H1 (cell line): ENCODE results near the gene DYNLT2. TPM values are rescaled to one million over a fixed set of nuclear protein-coding genes. Genes with fewer than 3 reads are reported as not detected.

Experiments used
- CBX5 ChIP-seq: fragments of 300-800, 300-1000 bp; sonication (generic); IDR thresholded peaks from 2 replicates; pipeline ENCODE4 v1.7.1; 2016; ENCODE audit warnings: antibody characterized with exemption, low read length, low read depth
- CTCF ChIP-seq, 3 experiments: IDR thresholded peaks; 1 replicate in 2 of 3; 2 replicates in 1 of 3; pipeline versions ENCODE4 v1.5.1 to v1.6.1; 2011; ENCODE audit warnings: low read length in 3 of 3, mild to moderate bottlenecking in 3 of 3, inconsistent platforms in 2 of 3, low read depth in 1 of 3, moderate library complexity in 1 of 3; ENCODE audit not compliant: insufficient read depth in 1 of 3; ENCODE audit errors: control extremely low read depth in 1 of 3
- E2F6 ChIP-seq: IDR thresholded peaks from 2 replicates; pipeline ENCODE4 v1.6.1; 2012; ENCODE audit warnings: inconsistent platforms
- KDM4A ChIP-seq: IDR thresholded peaks from one replicate; pipeline ENCODE4 v1.7.1; 2012; ENCODE audit warnings: low read depth, mild to moderate bottlenecking, moderate library complexity, low read length, inconsistent platforms; ENCODE audit not compliant: severe bottlenecking
- RAD21 ChIP-seq, 2 experiments: IDR thresholded peaks in 1 of 2; conservative IDR thresholded peaks in 1 of 2; 2 replicates each; pipeline ENCODE4 v1.6.1; 2011; ENCODE audit warnings: low read depth in 2 of 2, low read length in 2 of 2, improper control_type of control experiment in 1 of 2, inconsistent platforms in 1 of 2, mild to moderate bottlenecking in 1 of 2, moderate library complexity in 1 of 2
- TAF1 ChIP-seq: IDR thresholded peaks from 2 replicates; pipeline ENCODE4 v1.6.1; 2011; ENCODE audit warnings: mild to moderate bottlenecking, low read depth, low read length
- TAF7 ChIP-seq: optimal IDR thresholded peaks from 2 replicates; pipeline ENCODE3; 2011; ENCODE audit warnings: low read depth, mild to moderate bottlenecking, inconsistent platforms, low read length, moderate library complexity, borderline replicate concordance
- polyA plus RNA-seq, 7 experiments: library from polyadenylated mRNA; depleted of rRNA in 3 of 7; stranded (reverse) in 5 of 7; unstranded in 2 of 7; fragments of >200 nt in 5 of 7; fragments of 200-250 nt in 2 of 7; gene quantifications; 1 replicate in 5 of 7; 2 replicates in 1 of 7; 4 replicates in 1 of 7; pipeline versions ENCODE4 v1.2.1 to v1.2.3, GENCODE V29; 2011 to 2013; ENCODE audit warnings: missing spikeins in 2 of 7, mixed read lengths in 2 of 7
- total RNA-seq: library from RNA; stranded (reverse); fragmentation: NEBNext Ultra II Directional; extraction: Animal tissue kit (Norgen Biotek cat#: 25700); gene quantifications from 2 replicates; pipeline ENCODE4 v1.2.1, GENCODE V29; 2021

Gene DYNLT2
- total and polyA plus RNA-seq, 2 of the 8 experiments (the other 6 are each of a cell fraction or from before 2014, with no cell fraction given): 0.48 to 1.8 TPM

GRCh38 chr6:169800668-169801395 is 49.5 kb upstream of the DYNLT2 start (continued):
- TF ChIP-seq CTCF (IDR thresholded peaks at IDR 0.05; ENCODE audit: control extremely low read depth in 1 of 3, insufficient read depth in 1 of 3, low read depth in 1 of 3, low read length in 3 of 3) (no peak), CBX5 (no peak), KDM4A (no peak), TAF1 (no peak), TAF7 (no peak), RAD21 (IDR thresholded peaks at IDR 0.05 in 1 of 2, conservative IDR thresholded peaks at IDR 0.05 in 1 of 2; ENCODE audit: low read depth in 2 of 2, low read length in 2 of 2) (peak; percentile 18 to 20), E2F6 (peak; percentile 48)
